A549 (cell line): ENCODE data around the gene ABCA5.

Source experiments
- CBX2 ChIP-seq: fragments of 200-600 bp; sonication (generic); IDR thresholded peaks from 2 replicates; pipeline ENCODE4 v1.6.1; 2016; ENCODE audit warnings: low read depth, mild to moderate bottlenecking, borderline replicate concordance
- CBX8 ChIP-seq: fragments of 200-600 bp; sonication (generic); IDR thresholded peaks from 2 replicates; pipeline ENCODE4 v1.6.1; 2016
- CTCF ChIP-seq: fragments of >200 bp; sonication (Bioruptor Twin); formaldehyde crosslinking; IDR thresholded peaks from 3 replicates; pipeline ENCODE4 v1.5.1; 2016
- E2F6 ChIP-seq: IDR thresholded peaks from 2 replicates; pipeline ENCODE4 v1.6.1; 2012; ENCODE audit warnings: low read depth, borderline replicate concordance
- MAFK ChIP-seq: fragments of 450-650 bp; IDR thresholded peaks from 2 replicates; pipeline ENCODE4 v1.6.1; 2014; ENCODE audit not compliant: partially characterized antibody
- MYC ChIP-seq: IDR thresholded peaks from 2 replicates; pipeline ENCODE4 v1.6.1; 2012; ENCODE audit warnings: mild to moderate bottlenecking, inconsistent platforms, low read length, improper control_type of control experiment, borderline replicate concordance
- POLR2A ChIP-seq: IDR thresholded peaks from 2 replicates; pipeline ENCODE4 v1.6.1; 2012; ENCODE audit warnings: mild to moderate bottlenecking, low read length
- POLR2AphosphoS2 ChIP-seq: conservative IDR thresholded peaks from 2 replicates; pipeline ENCODE4 v1.6.1; 2012; ENCODE audit warnings: low read length, improper control_type of control experiment, inconsistent platforms
- RARB ChIP-seq: fragments of 250-450 bp; sonication (Bioruptor Pico); IDR thresholded peaks from 2 replicates; pipeline ENCODE4 v1.8.0; 2021; ENCODE audit warnings: mild to moderate bottlenecking, moderate library complexity
- RNF2 ChIP-seq: fragments of 200-600 bp; sonication (generic); IDR thresholded peaks from 2 replicates; pipeline ENCODE4 v1.6.1; 2016; ENCODE audit warnings: low read depth, mild to moderate bottlenecking, antibody characterized with exemption, moderate library complexity, borderline replicate concordance
- SREBF2 ChIP-seq: fragments of 450-650 bp; IDR thresholded peaks from 2 replicates; pipeline ENCODE4 v1.6.1; 2014; ENCODE audit warnings: mild to moderate bottlenecking, moderate library complexity
- TF ChIP-seq, protein P1 (sequence below): IDR thresholded peaks from 2 replicates; pipeline ENCODE4 v1.6.1; 2012
- TF ChIP-seq, protein P2 (sequence below): fragments of 200-600 bp; sonication (generic); IDR thresholded peaks from 2 replicates; pipeline ENCODE4 v1.6.1; 2016; ENCODE audit warnings: antibody characterized with exemption, mild to moderate bottlenecking, moderate library complexity

- no peak for TF ChIP-seq CTCF
- no peak for TF ChIP-seq POLR2A
- no peak for TF ChIP-seq CBX2
- TF ChIP-seq, protein P1, sequence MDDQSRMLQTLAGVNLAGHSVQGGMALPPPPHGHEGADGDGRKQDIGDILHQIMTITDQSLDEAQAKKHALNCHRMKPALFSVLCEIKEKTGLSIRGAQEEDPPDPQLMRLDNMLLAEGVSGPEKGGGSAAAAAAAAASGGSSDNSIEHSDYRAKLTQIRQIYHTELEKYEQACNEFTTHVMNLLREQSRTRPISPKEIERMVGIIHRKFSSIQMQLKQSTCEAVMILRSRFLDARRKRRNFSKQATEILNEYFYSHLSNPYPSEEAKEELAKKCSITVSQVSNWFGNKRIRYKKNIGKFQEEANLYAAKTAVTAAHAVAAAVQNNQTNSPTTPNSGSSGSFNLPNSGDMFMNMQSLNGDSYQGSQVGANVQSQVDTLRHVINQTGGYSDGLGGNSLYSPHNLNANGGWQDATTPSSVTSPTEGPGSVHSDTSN, result no peak
- no peak for TF ChIP-seq MAFK
- TF ChIP-seq RNF2, result no peak
- TF ChIP-seq, protein P2, sequence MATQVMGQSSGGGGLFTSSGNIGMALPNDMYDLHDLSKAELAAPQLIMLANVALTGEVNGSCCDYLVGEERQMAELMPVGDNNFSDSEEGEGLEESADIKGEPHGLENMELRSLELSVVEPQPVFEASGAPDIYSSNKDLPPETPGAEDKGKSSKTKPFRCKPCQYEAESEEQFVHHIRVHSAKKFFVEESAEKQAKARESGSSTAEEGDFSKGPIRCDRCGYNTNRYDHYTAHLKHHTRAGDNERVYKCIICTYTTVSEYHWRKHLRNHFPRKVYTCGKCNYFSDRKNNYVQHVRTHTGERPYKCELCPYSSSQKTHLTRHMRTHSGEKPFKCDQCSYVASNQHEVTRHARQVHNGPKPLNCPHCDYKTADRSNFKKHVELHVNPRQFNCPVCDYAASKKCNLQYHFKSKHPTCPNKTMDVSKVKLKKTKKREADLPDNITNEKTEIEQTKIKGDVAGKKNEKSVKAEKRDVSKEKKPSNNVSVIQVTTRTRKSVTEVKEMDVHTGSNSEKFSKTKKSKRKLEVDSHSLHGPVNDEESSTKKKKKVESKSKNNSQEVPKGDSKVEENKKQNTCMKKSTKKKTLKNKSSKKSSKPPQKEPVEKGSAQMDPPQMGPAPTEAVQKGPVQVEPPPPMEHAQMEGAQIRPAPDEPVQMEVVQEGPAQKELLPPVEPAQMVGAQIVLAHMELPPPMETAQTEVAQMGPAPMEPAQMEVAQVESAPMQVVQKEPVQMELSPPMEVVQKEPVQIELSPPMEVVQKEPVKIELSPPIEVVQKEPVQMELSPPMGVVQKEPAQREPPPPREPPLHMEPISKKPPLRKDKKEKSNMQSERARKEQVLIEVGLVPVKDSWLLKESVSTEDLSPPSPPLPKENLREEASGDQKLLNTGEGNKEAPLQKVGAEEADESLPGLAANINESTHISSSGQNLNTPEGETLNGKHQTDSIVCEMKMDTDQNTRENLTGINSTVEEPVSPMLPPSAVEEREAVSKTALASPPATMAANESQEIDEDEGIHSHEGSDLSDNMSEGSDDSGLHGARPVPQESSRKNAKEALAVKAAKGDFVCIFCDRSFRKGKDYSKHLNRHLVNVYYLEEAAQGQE, result no peak
- no peak for TF ChIP-seq RARB (CRISPR knock-in tag)
- no peak for TF ChIP-seq SREBF2
- no peak for TF ChIP-seq POLR2AphosphoS2
- TF ChIP-seq CBX8, result no peak
- TF ChIP-seq E2F6, result no peak
- TF ChIP-seq MYC, result no peak
Measured at GRCh38 chr17:69236946-69237345, 90.0 kb downstream of the ABCA5 start.
